Prostate gland (tissue), 2 donors: Measurements from ENCODE around the gene RNF227. TPM values are rescaled to one million over a fixed set of nuclear protein-coding genes. Genes with fewer than 3 reads are reported as not detected.
A peak's percentile ranks its signal among the peaks of the same experiment; 100 is the strongest.

Experiments
- DNase-seq: peaks from one replicate; pipeline ENCODE4 v3.0.0-alpha.2; 2019; ENCODE audit warnings: low spot score
- H3K27ac ChIP-seq, 2 donors: fragments of 200-600 bp; sonication (generic); 2 replicates each; pipeline ENCODE4 v1.5.1; 2017 to 2019
- H3K27me3 ChIP-seq: fragments of 200-600 bp; sonication (generic); replicated peaks from 2 replicates; pipeline ENCODE4 v1.5.1; 2019; ENCODE audit not compliant: insufficient read depth
- H3K36me3 ChIP-seq, 2 donors: fragments of 200-600 bp; sonication (generic); 1 replicate in 1 of 2; 2 replicates in 1 of 2; pipeline versions ENCODE4 v1.5.1 to v1.8.1; 2017 to 2019
- H3K4me1 ChIP-seq: fragments of 200-600 bp; sonication (generic); replicated peaks from 2 replicates; pipeline ENCODE4 v1.5.1; 2019
- H3K4me3 ChIP-seq, 2 donors: fragments of 200-600 bp; sonication (generic); 2 replicates each; pipeline ENCODE4 v1.5.1; 2017 to 2019
- H3K9me3 ChIP-seq: fragments of 200-600 bp; sonication (generic); 2 replicates; pipeline ENCODE4 v1.5.1; 2017
- POLR2A ChIP-seq: fragments of 450-650 bp; IDR thresholded peaks from one replicate; pipeline ENCODE4 v1.6.1; 2016; ENCODE audit warnings: antibody characterized with exemption, mild to moderate bottlenecking
- POLR2AphosphoS5 ChIP-seq: sonication (generic); formaldehyde crosslinking; IDR thresholded peaks from one replicate; pipeline ENCODE4 v1.6.1; 2017; ENCODE audit warnings: antibody characterized with exemption
- WGBS: methylation state at CpG from one replicate; pipeline ENCODE4 v1.1.5; 2018; 5-methylcytosine and 5-hydroxymethylcytosine counted together
- intact Hi-C: fragments of 100-400 bp; cut with DNase I; formaldehyde crosslinking; loops from one replicate; pipeline ENCODE4 v1.14.2; 2022
- total RNA-seq, 2 donors: library from RNA; depleted of rRNA; stranded (reverse); fragments of >200 nt; gene quantifications; one replicate each; pipeline ENCODE4 v1.1.0, GENCODE V29; 2016
- TF ChIP-seq, protein P1 (sequence below), 4 experiments: fragments of 200-600 bp in 2 of 4; fragments of 450-650 bp in 2 of 4; sonication (generic) in 2 of 4; IDR thresholded peaks; 1 replicate in 3 of 4; 2 replicates in 1 of 4; pipeline ENCODE4 v1.5.1; 2016 to 2019; ENCODE audit warnings: antibody characterized with exemption in 4 of 4, mild to moderate bottlenecking in 2 of 4, moderate library complexity in 2 of 4

RNF227 gene
- total RNA-seq, 2 donors from 2014 or later = 7.8 to 32.4 TPM

- intact Hi-C loops = no loop called here
- TF ChIP-seq POLR2AphosphoS5 = no peak
- TF ChIP-seq POLR2A = no peak
- TF ChIP-seq, protein P1, sequence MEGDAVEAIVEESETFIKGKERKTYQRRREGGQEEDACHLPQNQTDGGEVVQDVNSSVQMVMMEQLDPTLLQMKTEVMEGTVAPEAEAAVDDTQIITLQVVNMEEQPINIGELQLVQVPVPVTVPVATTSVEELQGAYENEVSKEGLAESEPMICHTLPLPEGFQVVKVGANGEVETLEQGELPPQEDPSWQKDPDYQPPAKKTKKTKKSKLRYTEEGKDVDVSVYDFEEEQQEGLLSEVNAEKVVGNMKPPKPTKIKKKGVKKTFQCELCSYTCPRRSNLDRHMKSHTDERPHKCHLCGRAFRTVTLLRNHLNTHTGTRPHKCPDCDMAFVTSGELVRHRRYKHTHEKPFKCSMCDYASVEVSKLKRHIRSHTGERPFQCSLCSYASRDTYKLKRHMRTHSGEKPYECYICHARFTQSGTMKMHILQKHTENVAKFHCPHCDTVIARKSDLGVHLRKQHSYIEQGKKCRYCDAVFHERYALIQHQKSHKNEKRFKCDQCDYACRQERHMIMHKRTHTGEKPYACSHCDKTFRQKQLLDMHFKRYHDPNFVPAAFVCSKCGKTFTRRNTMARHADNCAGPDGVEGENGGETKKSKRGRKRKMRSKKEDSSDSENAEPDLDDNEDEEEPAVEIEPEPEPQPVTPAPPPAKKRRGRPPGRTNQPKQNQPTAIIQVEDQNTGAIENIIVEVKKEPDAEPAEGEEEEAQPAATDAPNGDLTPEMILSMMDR (IDR thresholded peaks at IDR 0.05) = no peak
- Histone ChIP-seq H3K9me3 (no peaks in the 10 kb centered on the region), H3K27me3 (no peaks in the 10 kb centered on the region), H3K36me3 (peaks cover 5 to 7% of the 10 kb centered on the region in 2 donors), H3K4me3 (peak overlapping the region; percentile 77 to 90), H3K27ac (peak overlapping the region; percentile 97 to 99), H3K4me1 (peaks cover 19% of the 10 kb centered on the region)
- 1% methylated on average over 8 of the region's 8 CpGs for WGBS
- no peak for DNase-seq
Observed at GRCh38 chr17:7887038-7887481, 29.0 kb downstream of the RNF227 start.

DNA sequence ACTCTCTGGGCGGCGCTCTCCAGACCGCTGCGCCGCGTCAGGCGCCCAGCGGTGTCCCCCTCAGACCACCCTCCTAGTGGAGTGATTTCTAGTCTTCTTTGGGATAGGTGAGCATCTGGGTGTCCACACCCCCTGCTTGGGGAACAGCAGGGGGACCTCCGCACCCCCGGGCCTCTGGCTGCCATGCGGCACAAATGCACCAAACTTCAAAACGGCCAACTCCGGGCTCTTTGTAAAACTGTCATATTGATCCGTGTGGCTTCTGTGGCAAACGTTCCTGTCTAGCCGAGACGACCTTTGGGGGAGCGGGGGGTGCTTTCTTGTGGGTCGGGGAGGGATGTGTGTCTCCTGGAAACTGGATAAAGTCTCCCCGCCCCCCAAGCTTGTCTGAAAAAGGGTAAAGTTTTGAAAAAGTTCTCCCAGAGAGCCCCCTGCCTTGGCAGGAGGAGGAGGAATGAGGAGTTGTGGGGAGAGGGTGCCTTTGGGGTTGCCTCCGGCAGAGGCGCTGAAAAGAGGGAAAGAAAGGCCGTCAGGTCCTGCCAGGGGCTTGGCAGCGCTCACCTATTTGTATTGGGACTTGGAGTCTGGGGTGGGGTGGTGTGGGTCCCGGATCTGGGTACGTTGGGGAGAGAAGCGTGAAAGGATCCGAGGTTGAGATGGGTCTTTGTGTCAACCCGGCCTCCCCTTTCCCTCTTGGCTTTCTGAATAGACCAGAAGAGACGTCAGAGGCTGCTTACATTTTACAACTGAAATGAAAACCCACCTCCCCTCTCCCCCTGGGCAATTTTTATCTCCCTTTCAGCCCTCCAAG is 29.7 kb downstream of the RNF227 start:
- Histone ChIP-seq H3K4me1 (peaks cover 21% of the 10 kb centered on the region), H3K9me3 (no peaks in the 10 kb centered on the region), H3K36me3 (peaks cover 5 to 7% of the 10 kb centered on the region in 2 donors), H3K27me3 (no peaks in the 10 kb centered on the region), H3K27ac (peak overlapping the region; percentile 97 to 99), H3K4me3 (peak overlapping the region; percentile 77 to 90)
- DNase-seq = peak; percentile 68
- intact Hi-C loops = no loop called here
- WGBS = 2% methylated on average over 30 of the region's 30 CpGs
- TF ChIP-seq POLR2A (peak; percentile 15), POLR2AphosphoS5 (peak; percentile 5)
- TF ChIP-seq, protein P1 (IDR thresholded peaks at IDR 0.05) = peak in 1 of 4 experiments; percentile 15

DNA sequence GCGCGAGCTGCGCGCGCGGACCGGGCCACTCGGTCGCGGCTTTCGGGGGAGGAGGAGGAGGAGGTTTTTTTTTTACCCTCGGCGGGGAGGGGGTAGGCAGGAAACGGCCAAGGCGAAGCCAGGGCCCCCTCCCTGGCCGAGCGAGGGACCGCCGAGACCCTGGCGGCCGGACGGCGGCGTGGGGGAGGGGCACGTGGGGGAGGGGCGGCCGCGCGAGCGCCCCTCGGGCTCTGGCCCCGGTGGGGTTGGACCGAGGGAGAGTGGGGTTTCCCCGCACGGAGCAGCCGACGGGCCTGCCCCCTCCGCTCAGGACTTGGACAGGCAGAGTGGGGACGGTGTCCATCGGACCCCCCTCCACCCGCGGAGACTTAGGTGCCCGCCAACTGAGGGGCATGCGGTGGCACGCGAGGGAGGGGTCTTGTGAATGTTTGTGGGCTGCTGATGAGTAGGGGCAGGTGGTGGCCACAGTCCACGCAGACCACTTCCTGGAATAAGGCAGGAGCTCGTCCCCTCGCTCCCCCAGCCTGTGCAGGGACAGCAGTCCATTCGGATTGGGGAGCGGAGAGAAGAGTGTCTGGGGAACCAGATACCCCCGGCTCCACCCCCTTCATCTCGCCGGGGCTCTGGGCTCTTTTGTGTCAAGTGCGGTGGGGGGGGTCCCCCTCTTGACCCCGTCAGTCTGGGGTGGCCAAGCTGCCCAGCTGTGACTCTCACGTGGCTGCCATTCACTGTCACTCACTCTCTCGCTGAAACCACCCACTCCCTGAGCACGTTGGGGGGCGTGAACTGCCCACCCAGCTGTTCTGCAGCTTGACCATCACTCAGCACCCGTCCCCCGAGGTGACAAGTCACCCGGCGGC is 30.5 kb downstream of the RNF227 start:
- no peaks in the 10 kb centered on the region for H3K36me3 ChIP-seq
- under 1% methylated on average over 54 of the region's 64 CpGs for WGBS
- peak; percentile 31 for DNase-seq
- H3K4me1 ChIP-seq = peaks cover 26% of the 10 kb centered on the region
- peak overlapping the region; percentile 97 to 99 for H3K27ac ChIP-seq
- no peaks in the 10 kb centered on the region for H3K9me3 ChIP-seq
- peak overlapping the region; percentile 77 to 90 for H3K4me3 ChIP-seq
- intact Hi-C loops = no loop called here
- TF ChIP-seq, protein P1 (IDR thresholded peaks at IDR 0.05) = no peak
- peak; percentile 51 for TF ChIP-seq POLR2A
- H3K27me3 ChIP-seq = no peaks in the 10 kb centered on the region

DNA sequence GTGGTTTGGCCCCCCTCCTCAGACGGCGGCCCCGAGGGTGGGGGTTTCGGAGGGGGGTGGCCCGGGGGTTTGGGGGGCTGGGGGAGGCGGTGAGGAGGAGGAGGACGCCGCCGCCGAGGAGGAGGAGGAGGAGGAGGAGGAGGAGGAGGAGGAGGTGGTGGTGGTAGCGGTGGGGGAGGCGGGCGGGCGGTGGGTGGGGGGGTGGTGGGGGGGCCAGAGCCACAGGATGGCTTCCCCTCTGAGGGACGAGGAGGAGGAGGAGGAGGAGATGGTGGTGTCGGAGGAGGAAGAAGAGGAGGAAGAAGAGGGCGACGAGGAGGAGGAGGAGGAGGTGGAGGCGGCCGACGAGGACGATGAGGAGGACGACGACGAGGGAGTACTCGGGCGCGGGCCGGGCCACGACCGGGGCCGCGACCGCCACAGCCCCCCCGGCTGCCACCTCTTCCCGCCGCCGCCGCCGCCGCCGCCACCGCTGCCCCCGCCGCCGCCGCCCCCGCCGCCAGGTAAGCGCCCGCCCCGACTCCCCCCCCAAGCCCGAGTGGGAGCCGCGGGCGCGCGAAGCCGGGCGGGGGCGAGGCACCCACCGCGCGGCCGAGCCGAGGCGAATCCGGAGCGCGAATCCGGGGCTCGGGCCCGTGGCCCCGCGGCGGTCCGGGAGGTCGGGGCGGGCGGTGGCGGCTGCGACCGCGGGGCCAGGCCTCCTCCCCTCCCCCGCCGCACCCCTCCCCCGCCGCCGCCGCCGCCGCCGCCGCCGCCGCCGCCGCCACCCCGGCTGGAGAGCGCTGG is 31.3 kb downstream of the RNF227 start:
- H3K36me3 ChIP-seq = no peaks in the 10 kb centered on the region
- TF ChIP-seq, protein P1 (IDR thresholded peaks at IDR 0.05) = no peak
- TF ChIP-seq POLR2AphosphoS5 = no peak
- TF ChIP-seq POLR2A = no peak
- H3K27me3 ChIP-seq = no peaks in the 10 kb centered on the region
- intact Hi-C loops = no loop called here
- under 1% methylated on average over 66 of the region's 100 CpGs for WGBS
- peaks cover 24% of the 10 kb centered on the region for H3K4me1 ChIP-seq
- peak overlapping the region; percentile 77 to 90 for H3K4me3 ChIP-seq
- no peaks in the 10 kb centered on the region for H3K9me3 ChIP-seq
- DNase-seq = no peak
- peak overlapping the region; percentile 97 to 99 for H3K27ac ChIP-seq
